CD4-positive, alpha-beta T cell treated with Interleukin-6 at 100 ng/mL for 8 hours (primary cell): ENCODE results near the gene RHOF.

Experiments used
- DNase-seq: peaks from one replicate; pipeline ENCODE4 v3.0.0-alpha.2; 2020; ENCODE audit warnings: mixed read lengths, low spot score

RHOF gene

DNA sequence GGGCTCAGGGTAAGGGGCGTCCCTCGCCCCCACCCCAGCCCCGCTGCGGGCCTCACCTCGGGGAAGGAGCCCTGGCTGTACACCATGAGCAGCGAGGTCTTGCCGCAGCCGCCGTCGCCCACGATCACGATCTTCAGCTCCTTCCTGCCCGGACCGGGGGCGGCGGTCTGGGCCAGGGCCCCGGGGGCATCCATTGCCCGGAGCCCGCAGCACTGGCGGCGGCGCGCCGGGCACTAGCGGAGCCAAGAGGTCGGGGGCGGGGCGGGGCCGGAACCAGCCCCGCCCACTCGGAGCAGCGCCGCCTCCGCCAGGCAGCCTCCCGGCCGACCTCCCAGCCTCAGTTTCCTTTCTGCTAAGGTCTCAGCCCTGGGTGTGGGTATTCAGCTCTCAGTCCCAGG is at the start of gene RHOF:
Gene RHOF, minus strand, starts transcription at position 249 of the 398 bp plus-strand sequence. Its CDS starts 55 bp downstream, at position 194.
- DNase-seq = peak; percentile 58

DNA sequence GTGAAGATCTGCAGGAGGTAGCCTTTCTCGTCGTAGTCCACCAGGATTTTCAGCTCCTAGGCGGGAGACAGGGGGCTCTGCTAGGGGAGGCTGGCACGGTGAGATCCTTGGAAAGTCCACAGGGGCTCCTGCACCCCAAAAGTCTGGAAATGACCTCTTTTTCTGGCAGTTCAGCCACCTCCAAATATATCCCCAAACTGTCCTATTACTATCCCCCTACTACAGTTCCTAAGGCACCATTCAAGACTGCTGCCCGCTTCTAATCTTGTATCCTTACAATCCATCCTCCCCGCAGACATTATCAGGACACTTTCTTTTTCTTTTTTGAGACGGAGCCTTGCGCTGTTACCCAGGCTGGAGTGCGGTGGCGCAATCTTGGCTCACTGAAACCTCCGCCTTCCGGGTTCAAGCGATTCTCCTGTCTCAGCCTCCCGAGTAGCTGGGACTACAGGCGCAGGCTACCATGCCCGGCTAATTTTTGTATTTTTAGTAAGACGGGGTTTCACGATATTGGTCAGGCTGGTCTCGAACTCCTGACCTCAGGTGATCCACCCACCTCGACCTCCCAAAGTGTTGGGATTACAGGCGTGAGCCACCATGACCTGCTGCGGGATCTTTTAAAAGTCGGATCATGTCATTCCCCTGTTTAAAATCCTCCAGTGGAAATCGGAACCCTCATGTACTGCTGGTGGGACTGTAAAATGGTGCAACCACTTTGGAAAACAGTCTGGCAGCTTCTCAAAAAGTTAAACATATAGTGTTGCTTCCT is 46.7 kb upstream of the RHOF start:
- no peak for DNase-seq

DNA sequence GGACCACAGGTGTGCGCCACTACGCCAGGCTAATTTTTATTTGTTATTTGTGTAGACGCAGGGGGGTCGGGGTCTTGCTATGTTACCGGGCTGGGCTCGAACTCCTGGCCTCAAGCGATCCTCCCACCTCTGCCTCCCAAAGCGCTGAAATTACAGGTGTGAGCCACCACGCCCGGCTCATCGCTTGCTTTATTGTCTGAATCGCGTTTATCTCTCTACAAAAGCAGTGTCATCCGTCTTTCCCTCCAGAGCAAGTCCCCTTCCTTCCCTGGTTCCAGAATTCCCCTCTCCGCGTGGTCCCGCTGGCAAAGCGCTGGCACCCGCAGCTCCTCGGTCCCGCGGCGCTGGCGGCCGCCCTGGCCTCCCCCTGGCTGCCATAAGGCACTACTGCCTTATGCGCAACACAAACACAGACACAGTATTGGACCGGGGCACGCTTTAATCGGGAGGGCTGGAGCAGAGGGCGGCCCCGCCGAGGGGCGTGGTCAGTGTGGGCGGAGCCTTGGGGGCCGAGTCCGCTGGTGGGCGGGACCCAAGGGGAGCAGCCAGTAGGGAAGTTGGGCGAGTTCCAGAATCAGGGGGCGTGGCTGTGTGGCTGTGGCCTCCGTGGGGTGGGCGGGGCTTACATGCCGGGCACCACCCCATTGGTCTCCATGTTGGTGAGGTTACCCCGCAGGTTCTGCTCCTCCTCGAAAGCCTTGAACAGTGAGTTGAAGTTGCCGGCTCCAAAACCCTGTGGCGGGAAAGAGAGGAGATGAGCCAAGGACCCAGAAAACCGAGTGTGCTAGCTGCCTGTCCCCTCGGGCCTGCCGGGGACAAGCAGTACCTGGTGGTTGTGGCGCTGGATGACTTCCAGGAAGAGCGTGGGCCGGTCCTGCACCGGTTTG is 45.9 kb upstream of the RHOF start:
- peak; percentile 99 for DNase-seq

DNA sequence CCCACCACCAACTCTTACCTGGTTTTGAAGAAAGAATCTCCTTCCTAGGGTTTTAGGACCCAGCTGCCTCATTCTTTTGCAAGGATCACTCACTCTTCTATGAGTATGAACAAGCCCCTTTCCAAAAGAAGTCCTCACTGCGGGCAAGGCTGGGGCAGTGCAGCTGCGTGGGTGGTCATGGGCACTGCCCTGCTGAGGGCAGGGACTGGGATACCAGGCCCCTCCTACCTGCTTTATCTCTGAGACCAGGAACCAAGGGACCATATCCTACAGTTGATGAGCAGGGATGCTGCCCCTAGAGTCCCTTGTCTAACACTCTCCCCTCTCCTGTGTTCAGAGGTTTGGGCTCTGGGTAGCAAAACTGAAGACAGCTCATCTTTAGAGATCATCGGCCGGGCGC is 44.6 kb upstream of the RHOF start:
- no peak for DNase-seq

DNA sequence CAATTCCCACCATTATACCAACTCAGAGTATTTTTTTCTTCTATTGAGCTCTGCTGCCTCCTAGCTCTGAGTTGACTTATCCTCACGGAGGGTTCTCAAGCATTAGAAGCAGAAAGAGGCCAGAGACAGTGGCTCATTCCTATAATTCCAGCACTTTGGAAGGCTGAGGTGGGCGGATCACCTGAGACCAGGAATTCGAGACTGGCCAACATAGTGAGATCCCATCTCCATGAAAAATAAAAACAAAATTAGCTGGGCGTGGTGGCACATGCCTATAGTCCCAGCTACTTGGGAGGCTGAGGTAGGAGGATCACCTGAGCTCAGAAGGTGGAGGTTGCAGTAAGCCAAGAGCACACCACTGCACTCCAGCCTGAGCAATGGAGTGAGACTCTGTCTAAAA is 44.2 kb upstream of the RHOF start:
- no peak for DNase-seq

DNA sequence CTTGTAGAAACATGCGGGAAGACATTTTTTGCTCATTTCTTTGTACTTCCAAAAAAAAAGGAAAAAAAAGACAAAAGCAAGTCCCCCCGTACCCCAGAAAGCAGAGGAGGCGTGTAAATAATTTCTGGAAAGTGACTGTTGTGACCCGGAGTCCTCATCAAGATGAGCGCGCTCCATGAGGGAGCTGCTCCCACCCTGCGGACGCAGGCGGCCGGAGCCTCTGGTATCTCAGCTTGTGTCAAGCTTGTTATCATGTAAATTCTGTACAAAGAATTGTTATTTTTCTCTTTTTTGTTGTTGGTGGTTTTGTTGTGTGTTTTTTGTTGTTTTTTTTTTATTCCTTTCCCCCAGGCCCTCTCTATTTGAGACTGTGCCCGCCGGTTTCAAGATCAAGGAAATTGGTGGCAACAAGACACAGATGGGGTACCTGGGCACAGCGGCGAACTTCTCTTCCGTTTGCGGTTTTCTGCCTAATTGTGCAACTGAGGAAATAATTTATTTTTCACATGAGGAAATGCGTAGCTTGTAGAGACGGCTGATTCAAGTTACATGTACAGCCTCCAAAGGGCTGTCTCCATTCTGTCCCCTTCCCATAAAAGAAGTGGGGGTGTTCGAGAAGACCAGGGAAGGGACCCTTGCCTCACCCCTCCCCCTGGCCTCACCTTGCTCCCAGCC is 38.2 kb upstream of the RHOF start:
- DNase-seq = no peak

GRCh38 chr12:121830588-121831265 is 37.2 kb upstream of the RHOF start:
- no peak for DNase-seq

DNA sequence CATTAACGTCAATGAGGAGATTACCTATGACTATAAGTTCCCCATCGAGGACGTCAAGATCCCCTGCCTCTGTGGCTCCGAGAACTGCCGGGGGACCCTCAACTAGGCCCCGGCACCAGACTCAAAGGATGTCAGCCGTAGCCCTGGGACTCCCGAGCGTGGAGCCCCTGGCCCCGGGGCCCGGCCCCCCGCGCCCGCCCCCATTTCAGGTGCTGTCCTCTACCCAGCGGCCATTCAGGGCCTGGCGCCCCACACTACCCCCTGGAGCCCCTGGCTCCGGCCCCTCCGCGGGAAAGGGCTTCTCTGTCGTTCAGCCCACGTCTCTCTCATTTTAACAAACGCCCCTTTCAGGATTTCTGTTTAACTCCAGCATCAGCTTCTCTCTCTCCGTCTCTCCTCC is 36.6 kb upstream of the RHOF start:
- DNase-seq = no peak

DNA sequence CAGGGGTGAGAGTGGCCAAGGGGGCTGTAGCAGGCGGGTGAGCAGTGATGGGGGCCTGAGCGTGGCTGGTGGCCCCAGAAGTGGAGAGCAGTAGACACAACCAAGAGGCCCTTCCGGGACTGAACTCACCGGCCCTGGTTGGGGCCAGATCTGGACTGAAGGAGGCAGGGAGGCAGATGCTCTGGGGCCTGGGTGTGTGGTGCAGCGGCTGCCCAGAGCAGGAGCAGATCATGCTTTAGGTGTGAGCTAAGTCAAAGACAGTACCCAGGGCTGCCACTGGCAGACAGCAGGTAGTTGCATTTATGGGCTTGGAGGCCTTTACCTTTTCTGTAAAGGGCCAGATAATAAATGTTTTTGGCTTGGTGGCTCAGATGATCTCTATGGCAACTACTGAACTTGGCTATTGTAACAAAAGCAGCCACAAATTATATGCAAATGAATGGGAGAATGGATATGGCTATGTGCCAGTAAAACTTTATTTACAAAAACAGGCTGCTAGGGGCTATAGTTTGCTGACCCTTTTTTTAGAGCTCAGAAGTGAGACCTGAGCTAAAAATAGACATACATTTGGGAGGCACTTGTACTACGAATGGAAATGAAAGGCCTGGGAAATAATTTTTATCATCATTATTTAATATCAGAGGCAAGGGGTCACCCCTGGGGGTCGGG is 35.9 kb upstream of the RHOF start:
- DNase-seq = no peak

- no peak for DNase-seq
Measured at GRCh38 chr12:121828826-121829225, 35.3 kb upstream of the RHOF start.

DNA sequence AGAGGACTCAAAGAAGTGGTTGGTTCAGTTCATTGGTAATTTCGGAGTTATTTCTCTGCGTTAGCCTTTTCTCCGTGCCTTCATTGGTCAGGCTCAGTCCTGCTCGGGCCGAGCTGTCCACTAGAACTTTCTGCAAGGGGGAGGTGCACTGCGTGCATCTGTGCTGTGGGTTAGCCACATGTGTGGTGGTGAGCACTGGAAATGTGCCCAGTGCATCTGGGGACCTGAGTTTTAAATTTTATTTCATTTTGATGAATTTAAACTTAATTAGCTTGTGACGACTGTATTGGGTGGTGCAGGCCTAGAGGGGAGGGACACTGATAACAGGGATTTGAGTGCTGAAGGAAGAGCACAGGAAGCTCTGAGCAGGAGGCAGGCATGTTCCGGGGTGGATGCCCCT is 34.8 kb upstream of the RHOF start:
- DNase-seq = no peak

GRCh38 chr12:121827351-121828099 is 34.0 kb upstream of the RHOF start:
- no peak for DNase-seq

DNA sequence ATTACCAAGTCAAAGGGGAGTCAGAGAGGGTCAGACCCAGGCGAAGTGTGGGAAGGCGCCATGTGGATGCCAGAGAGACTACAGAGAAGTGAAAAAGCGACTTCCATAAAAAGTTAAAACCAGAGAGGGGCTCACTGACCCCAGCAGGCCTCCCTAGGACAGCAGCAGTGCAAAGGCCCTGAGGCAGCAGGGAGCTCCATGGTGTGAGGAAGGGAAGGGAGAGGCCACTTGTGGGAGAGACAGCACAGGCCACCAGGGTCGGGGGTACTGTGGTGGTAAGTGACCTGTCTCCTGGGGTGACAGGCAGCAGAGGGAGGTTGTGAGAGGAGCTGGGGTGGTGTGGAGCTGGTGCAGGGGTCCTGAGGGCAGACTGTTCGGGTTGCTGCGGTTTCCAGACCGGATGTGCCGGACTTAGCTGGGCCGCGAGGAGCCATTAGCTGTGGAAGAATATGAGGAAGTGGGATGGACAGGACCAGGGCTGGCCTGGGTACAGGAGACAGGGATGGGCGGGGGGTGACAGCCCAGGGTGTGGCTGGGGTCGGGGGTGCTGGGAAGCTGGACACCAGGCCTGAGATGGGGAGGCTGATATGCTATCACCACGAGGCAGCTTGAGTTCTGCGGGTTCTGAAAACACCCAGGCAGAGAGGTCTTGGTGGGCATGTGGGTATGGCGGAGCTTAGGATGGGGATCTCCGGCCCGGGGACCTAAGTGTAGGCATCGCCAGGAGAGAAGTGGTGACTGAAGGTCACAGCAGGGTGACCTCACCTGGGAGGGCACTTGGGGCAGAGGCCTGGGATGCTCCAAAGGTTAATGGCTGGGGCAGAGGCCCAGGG is 33.0 kb upstream of the RHOF start:
- DNase-seq = no peak

GRCh38 chr12:121825041-121825523 is 31.6 kb upstream of the RHOF start:
- no peak for DNase-seq

GRCh38 chr12:121823727-121824115 is 30.2 kb upstream of the RHOF start:
- DNase-seq = no peak

- DNase-seq = no peak
Measured at GRCh38 chr12:121823101-121823726, 29.7 kb upstream of the RHOF start.

DNA sequence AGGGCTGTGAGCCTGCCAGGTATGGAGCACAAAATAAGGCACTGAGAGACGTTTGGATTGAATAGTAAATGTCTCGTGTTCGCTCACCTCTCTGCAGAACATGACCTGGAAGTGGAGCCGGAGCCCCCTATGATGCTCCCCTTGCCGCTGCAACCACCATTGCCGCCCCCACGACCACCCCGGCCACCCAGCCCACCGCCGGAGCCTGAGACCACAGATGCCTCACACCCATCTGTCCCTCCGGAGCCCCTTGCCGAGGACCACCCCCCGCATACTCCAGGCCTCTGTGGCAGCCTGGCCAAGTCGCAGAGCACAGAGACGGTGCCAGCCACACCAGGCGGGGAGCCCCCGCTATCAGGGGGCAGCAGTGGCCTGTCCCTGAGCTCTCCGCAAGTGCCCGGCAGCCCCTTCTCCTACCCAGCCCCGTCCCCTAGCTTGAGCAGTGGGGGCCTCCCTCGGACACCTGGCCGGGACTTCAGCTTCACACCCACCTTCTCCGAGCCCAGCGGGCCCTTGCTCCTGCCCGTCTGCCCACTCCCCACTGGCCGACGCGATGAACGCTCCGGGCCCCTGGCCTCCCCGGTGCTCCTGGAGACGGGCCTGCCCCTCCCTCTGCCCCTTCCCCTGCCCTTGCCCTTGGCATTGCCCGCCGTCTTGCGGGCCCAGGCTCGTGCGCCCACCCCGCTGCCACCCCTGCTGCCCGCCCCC is 29.1 kb upstream of the RHOF start:
- DNase-seq = no peak

DNA sequence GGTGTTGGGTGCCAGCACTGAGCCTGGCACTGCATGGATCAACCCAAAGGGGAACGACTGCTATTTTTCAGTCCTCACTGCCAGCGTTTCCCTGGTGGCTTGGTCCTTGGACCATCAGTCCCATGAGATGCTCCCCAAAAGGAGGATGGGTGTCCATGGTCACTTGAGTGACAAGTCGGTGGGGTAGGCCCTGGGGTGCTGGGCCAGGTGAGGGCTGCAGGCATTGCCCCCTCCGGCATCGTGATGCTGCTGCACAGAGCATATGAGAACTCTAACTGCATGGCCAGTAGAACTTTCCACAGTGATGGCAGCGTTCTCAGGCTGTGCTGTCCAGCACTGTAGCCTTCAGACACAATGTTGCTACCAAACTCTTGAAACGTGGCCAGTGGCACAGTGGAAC is 26.6 kb upstream of the RHOF start:
- no peak for DNase-seq
